SK-N-SH (cell line): ENCODE data around the gene ATP6V1C2. TPM values are rescaled to one million over a fixed set of nuclear protein-coding genes. Genes with fewer than 3 reads are reported as not detected.

ENCODE experiments used
- CTCF ChIA-PET: fragments of 300-600, 350-600 bp; formaldehyde crosslinking; extraction: SDS; loops from one replicate; lab custom pipeline; 2021; lab: Yijun Ruan, JAX
- POLR2A ChIA-PET: fragments of 350-600 bp; sonication (Branson Sonifier 250); formaldehyde crosslinking; extraction: SDS; loops from one replicate; lab custom pipeline; 2020; ENCODE audit warnings: antibody characterized with exemption, inconsistent platforms; lab: Yijun Ruan, JAX
- DNase-seq: peaks from one replicate; pipeline ENCODE4 v3.0.0; 2012
- H2AFZ ChIP-seq: fragments of 200-600 bp; sonication (generic); 2 replicates; pipeline ENCODE4 v1.8.1; 2016; ENCODE audit warnings: antibody characterized with exemption, mild to moderate bottlenecking, low read depth
- H3F3A ChIP-seq: fragments of 200-600 bp; sonication (generic); replicated peaks from 2 replicates; pipeline ENCODE3; 2016; ENCODE audit warnings: antibody characterized with exemption, mild to moderate bottlenecking; ENCODE audit not compliant: insufficient read depth
- H3K27ac ChIP-seq, 2 experiments: fragments of 200-500 bp in 1 of 2; fragments of 200-600 bp in 1 of 2; sonication (Bioruptor generic) in 1 of 2; sonication (generic), shearing (Covaris generic) in 1 of 2; 2 replicates each; pipeline versions ENCODE4 v1.5.1 to v1.6.1; 2014 to 2016; ENCODE audit warnings: low read depth in 2 of 2, inconsistent platforms in 1 of 2, low read length in 1 of 2, mild to moderate bottlenecking in 1 of 2, mixed read lengths in 1 of 2
- H3K27me3 ChIP-seq: fragments of 200-600 bp; sonication (generic), shearing (Covaris generic); 2 replicates; pipeline ENCODE4 v1.6.1; 2016; ENCODE audit warnings: mixed run types; ENCODE audit not compliant: insufficient read depth
- H3K36me3 ChIP-seq, 2 experiments: fragments of 200-500 bp in 1 of 2; fragments of 200-600 bp in 1 of 2; sonication (Bioruptor generic) in 1 of 2; sonication (generic) in 1 of 2; replicated peaks in 1 of 2; 2 replicates each; pipeline versions ENCODE3 to v1.5.1; 2014 to 2016; ENCODE audit warnings: low read length in 1 of 2, mild to moderate bottlenecking in 1 of 2; ENCODE audit not compliant: insufficient read depth in 2 of 2, control insufficient read depth in 1 of 2
- H3K4me1 ChIP-seq, 2 experiments: fragments of 200-500 bp in 1 of 2; fragments of 200-600 bp in 1 of 2; sonication (Bioruptor generic) in 1 of 2; sonication (generic), shearing (Covaris generic) in 1 of 2; 2 replicates each; pipeline versions ENCODE4 v1.5.1 to v1.6.1; 2014 to 2016; ENCODE audit warnings: low read depth in 1 of 2, low read length in 1 of 2, mixed run types in 1 of 2; ENCODE audit not compliant: insufficient read depth in 2 of 2, control insufficient read depth in 1 of 2
- H3K4me2 ChIP-seq: fragments of 200-600 bp; sonication (generic), shearing (Covaris generic); 2 replicates; pipeline ENCODE4 v1.6.1; 2017; ENCODE audit warnings: mixed run types
- H3K4me3 ChIP-seq, 2 experiments: fragments of 200-500 bp in 1 of 2; fragments of 200-600 bp in 1 of 2; sonication (Bioruptor generic) in 1 of 2; sonication (generic), shearing (Covaris generic) in 1 of 2; 2 replicates each; pipeline versions ENCODE4 v1.5.1 to v1.8.1; 2014 to 2016; ENCODE audit warnings: low read depth in 2 of 2, inconsistent platforms in 1 of 2, low read length in 1 of 2, mild to moderate bottlenecking in 1 of 2, mixed read lengths in 1 of 2, moderate library complexity in 1 of 2
- H3K79me2 ChIP-seq: fragments of 200-600 bp; sonication (generic); 2 replicates; pipeline ENCODE4 v1.8.1; 2017; ENCODE audit warnings: mild to moderate bottlenecking; ENCODE audit not compliant: insufficient read depth
- H3K9ac ChIP-seq: fragments of 200-600 bp; sonication (generic); 2 replicates; pipeline ENCODE4 v1.6.1; 2017; ENCODE audit warnings: mixed run types
- H3K9me2 ChIP-seq: fragments of 200-600 bp; sonication (generic); 2 replicates; pipeline ENCODE4 v1.6.1; 2017; ENCODE audit warnings: mixed run types
- H3K9me3 ChIP-seq: fragments of 200-600 bp; sonication (generic); 2 replicates; pipeline ENCODE4 v1.6.1; 2017; ENCODE audit warnings: mixed run types, mild to moderate bottlenecking, moderate library complexity
- H4K20me1 ChIP-seq: fragments of 200-600 bp; sonication (generic); 2 replicates; pipeline ENCODE4 v1.6.1; 2017; ENCODE audit warnings: mild to moderate bottlenecking, mixed run types; ENCODE audit not compliant: insufficient read depth
- ELF1 ChIP-seq: IDR thresholded peaks from 2 replicates; pipeline ENCODE4 v1.4.0; 2012
- EZH2phosphoT487 ChIP-seq: fragments of 200-600 bp; sonication (generic); IDR thresholded peaks from 2 replicates; pipeline ENCODE4 v1.6.1; 2017; ENCODE audit warnings: low read depth, mixed run types, mild to moderate bottlenecking, antibody characterized with exemption, moderate library complexity, borderline replicate concordance
- FOSL2 ChIP-seq: IDR thresholded peaks from 2 replicates; pipeline ENCODE4 v1.4.0; 2012; ENCODE audit warnings: low read depth, mild to moderate bottlenecking, moderate library complexity, borderline replicate concordance
- GATA2 ChIP-seq: sonication (generic); formaldehyde crosslinking; IDR thresholded peaks from 2 replicates; pipeline ENCODE4 v1.5.0; 2020; ENCODE audit warnings: mild to moderate bottlenecking, missing genetic modification reagents
- MEF2A ChIP-seq: IDR thresholded peaks from 2 replicates; pipeline ENCODE4 v1.4.0; 2012; ENCODE audit warnings: low read depth, borderline replicate concordance
- NFIC ChIP-seq: IDR thresholded peaks from 2 replicates; pipeline ENCODE4 v1.4.0; 2012; ENCODE audit warnings: borderline replicate concordance
- NRF1 ChIP-seq: IDR thresholded peaks from 2 replicates; pipeline ENCODE4 v1.6.1; 2012; ENCODE audit warnings: low read depth, mild to moderate bottlenecking, low read length
- POLR2AphosphoS5 ChIP-seq: IDR thresholded peaks from 2 replicates; pipeline ENCODE4 v1.6.1; 2012; ENCODE audit warnings: low read depth, low read length
- RFX5 ChIP-seq: IDR thresholded peaks from 2 replicates; pipeline ENCODE4 v1.6.1; 2012; ENCODE audit warnings: mild to moderate bottlenecking, improper control_type of control experiment, low read length
- RXRA ChIP-seq: IDR thresholded peaks from 2 replicates; pipeline ENCODE4 v1.4.0; 2012; ENCODE audit warnings: low read depth, mild to moderate bottlenecking, borderline replicate concordance
- TCF12 ChIP-seq: IDR thresholded peaks from 2 replicates; pipeline ENCODE4 v1.4.0; 2012
- YY1 ChIP-seq: IDR thresholded peaks from 2 replicates; pipeline ENCODE4 v1.4.0; 2012; ENCODE audit warnings: low read depth, mild to moderate bottlenecking
- WGBS: methylation state at CpG from one replicate; pipeline ENCODE4 v1.1.6; 2017; ENCODE audit warnings: low lambda C conversion rate; 5-methylcytosine and 5-hydroxymethylcytosine counted together
- polyA plus RNA-seq, 3 experiments: library from polyadenylated mRNA; depleted of rRNA; stranded (reverse); fragments of >200 nt; gene quantifications; 2 replicates each; pipeline ENCODE4 v1.2.3, GENCODE V29; 2012
- TF ChIP-seq, protein P1 (sequence below): IDR thresholded peaks from 2 replicates; pipeline ENCODE4; 2012
- TF ChIP-seq, protein P2 (sequence below): fragments of 150-350 bp; IDR thresholded peaks from 2 replicates; pipeline ENCODE4 v1.6.1; 2016; ENCODE audit warnings: mild to moderate bottlenecking, low read depth, low read length
- TF ChIP-seq, protein P3 (sequence below): IDR thresholded peaks from 2 replicates; pipeline ENCODE4 v1.4.0; 2012; ENCODE audit warnings: low read depth, borderline replicate concordance
- TF ChIP-seq, protein P4 (sequence below): IDR thresholded peaks from 2 replicates; pipeline ENCODE4 v1.6.1; 2012; ENCODE audit warnings: mild to moderate bottlenecking, low read depth, low read length, moderate library complexity

Gene ATP6V1C2
- polyA plus RNA-seq, 1 of the 3 experiments (the other 2 are of a cell fraction): 0.12 TPM

DNA sequence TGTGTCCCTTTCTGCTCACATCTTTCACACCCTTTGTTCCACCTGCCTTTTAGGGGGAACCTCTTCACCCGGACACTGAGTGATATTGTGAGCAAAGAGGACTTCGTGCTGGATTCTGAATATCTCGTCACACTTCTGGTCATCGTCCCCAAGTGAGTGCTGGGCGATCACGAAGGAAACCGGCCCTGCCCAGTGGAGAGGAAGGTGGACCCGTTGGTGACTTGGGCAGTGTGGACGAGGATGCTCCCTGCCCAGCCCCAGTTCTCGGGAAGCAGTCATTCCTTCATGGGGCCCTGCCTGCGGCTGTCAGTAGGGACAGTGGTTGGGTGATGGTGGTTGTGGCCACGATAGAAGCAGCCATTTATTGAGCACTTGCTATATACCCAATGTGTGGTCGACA, 50.4 kb downstream of the ATP6V1C2 start:
- Histone ChIP-seq H3K36me3 (no peaks in the 10 kb centered on the region), H3K4me2 (no peak overlapping the region), H3K9me3 (no peaks in the 10 kb centered on the region), H3F3A (no peaks in the 10 kb centered on the region), H3K27me3 (0 out of 2 replicates have a peak, but pooled peaks cover 5% of the 10 kb centered on the region), H3K9me2 (no peaks in the 10 kb centered on the region), H3K27ac (no peak overlapping the region), H3K4me1 (peaks cover 0 to 21% of the 10 kb centered on the region in 2 experiments; a peak in 1 of 4 replicates), H4K20me1 (no peaks in the 10 kb centered on the region), H3K4me3 (no peak overlapping the region), H3K79me2 (no peaks in the 10 kb centered on the region), H2AFZ (no peak overlapping the region), H3K9ac (no peak overlapping the region)
- peak; percentile 32 for DNase-seq
- ChIA-PET POLR2A (no interaction called here), CTCF (interaction anchor here (1.0 kb wide), 2 partner anchors 43 to 61 kb away, joined by 3 read pairs; no protein-coding TSS in a partner anchor)
- 82% methylated on average over 13 of the region's 13 CpGs for WGBS
- TF ChIP-seq YY1 (no peak), NRF1 (no peak), RXRA (no peak), EZH2phosphoT487 (no peak), RFX5 (no peak), NFIC (no peak), FOSL2 (no peak), MEF2A (no peak), ELF1 (no peak), GATA2 (CRISPR knock-in tag) (no peak), POLR2AphosphoS5 (no peak), TCF12 (no peak)
- TF ChIP-seq, protein P1, sequence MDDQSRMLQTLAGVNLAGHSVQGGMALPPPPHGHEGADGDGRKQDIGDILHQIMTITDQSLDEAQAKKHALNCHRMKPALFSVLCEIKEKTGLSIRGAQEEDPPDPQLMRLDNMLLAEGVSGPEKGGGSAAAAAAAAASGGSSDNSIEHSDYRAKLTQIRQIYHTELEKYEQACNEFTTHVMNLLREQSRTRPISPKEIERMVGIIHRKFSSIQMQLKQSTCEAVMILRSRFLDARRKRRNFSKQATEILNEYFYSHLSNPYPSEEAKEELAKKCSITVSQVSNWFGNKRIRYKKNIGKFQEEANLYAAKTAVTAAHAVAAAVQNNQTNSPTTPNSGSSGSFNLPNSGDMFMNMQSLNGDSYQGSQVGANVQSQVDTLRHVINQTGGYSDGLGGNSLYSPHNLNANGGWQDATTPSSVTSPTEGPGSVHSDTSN: no peak
- TF ChIP-seq, protein P2, sequence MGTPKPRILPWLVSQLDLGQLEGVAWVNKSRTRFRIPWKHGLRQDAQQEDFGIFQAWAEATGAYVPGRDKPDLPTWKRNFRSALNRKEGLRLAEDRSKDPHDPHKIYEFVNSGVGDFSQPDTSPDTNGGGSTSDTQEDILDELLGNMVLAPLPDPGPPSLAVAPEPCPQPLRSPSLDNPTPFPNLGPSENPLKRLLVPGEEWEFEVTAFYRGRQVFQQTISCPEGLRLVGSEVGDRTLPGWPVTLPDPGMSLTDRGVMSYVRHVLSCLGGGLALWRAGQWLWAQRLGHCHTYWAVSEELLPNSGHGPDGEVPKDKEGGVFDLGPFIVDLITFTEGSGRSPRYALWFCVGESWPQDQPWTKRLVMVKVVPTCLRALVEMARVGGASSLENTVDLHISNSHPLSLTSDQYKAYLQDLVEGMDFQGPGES: no peak
- TF ChIP-seq, protein P3, sequence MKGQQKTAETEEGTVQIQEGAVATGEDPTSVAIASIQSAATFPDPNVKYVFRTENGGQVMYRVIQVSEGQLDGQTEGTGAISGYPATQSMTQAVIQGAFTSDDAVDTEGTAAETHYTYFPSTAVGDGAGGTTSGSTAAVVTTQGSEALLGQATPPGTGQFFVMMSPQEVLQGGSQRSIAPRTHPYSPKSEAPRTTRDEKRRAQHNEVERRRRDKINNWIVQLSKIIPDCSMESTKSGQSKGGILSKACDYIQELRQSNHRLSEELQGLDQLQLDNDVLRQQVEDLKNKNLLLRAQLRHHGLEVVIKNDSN: no peak
- TF ChIP-seq, protein P4, sequence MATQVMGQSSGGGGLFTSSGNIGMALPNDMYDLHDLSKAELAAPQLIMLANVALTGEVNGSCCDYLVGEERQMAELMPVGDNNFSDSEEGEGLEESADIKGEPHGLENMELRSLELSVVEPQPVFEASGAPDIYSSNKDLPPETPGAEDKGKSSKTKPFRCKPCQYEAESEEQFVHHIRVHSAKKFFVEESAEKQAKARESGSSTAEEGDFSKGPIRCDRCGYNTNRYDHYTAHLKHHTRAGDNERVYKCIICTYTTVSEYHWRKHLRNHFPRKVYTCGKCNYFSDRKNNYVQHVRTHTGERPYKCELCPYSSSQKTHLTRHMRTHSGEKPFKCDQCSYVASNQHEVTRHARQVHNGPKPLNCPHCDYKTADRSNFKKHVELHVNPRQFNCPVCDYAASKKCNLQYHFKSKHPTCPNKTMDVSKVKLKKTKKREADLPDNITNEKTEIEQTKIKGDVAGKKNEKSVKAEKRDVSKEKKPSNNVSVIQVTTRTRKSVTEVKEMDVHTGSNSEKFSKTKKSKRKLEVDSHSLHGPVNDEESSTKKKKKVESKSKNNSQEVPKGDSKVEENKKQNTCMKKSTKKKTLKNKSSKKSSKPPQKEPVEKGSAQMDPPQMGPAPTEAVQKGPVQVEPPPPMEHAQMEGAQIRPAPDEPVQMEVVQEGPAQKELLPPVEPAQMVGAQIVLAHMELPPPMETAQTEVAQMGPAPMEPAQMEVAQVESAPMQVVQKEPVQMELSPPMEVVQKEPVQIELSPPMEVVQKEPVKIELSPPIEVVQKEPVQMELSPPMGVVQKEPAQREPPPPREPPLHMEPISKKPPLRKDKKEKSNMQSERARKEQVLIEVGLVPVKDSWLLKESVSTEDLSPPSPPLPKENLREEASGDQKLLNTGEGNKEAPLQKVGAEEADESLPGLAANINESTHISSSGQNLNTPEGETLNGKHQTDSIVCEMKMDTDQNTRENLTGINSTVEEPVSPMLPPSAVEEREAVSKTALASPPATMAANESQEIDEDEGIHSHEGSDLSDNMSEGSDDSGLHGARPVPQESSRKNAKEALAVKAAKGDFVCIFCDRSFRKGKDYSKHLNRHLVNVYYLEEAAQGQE: no peak
